GM12865 (cell line): ENCODE data around the gene KRTAP4-16.
"Not testable (repeated sequence)": the region's sequence is repeated elsewhere in the genome, so short reads cannot be mapped to it uniquely, and the experiment has no call there.

Source experiments
- DNase-seq: peaks from one replicate; pipeline ENCODE4 v3.0.0; 2010; ENCODE audit warnings: low read depth
- H3K4me3 ChIP-seq: 2 replicates; pipeline ENCODE4 v1.5.1; 2011; ENCODE audit warnings: mild to moderate bottlenecking, low read depth, low read length, control low read depth
- CTCF ChIP-seq: IDR thresholded peaks from 2 replicates; pipeline ENCODE4 v1.5.1; 2011; ENCODE audit warnings: low read length, control low read depth, low read depth, inconsistent platforms; ENCODE audit not compliant: insufficient read depth; ENCODE audit errors: missing control alignments

KRTAP4-16 gene

GRCh38 chr17:41144846-41145245, 42.8 kb upstream of the KRTAP4-16 start:
- DNase-seq, result no peak
- H3K4me3 ChIP-seq, result no peak overlapping the region
- TF ChIP-seq CTCF, result no peak

GRCh38 chr17:41141361-41141760, 39.4 kb upstream of the KRTAP4-16 start:
- DNase-seq, result no peak
- no peak overlapping the region for H3K4me3 ChIP-seq
- no peak for TF ChIP-seq CTCF

- no peak for TF ChIP-seq CTCF
- H3K4me3 ChIP-seq, result no peak within 1 kb of the TSS
- no peak for DNase-seq
Observed at GRCh38 chr17:41140360-41141131, 38.5 kb upstream of the KRTAP4-16 start, which contains the start of gene KRTAP4-6. TSS of gene KRTAP4-6 (minus strand) at chr17:41140544. CDS start at chr17:41140487, 57 bp downstream.

- H3K4me3 ChIP-seq, DNase-seq: not testable (repeated sequence)
Observed at GRCh38 chr17:41139865-41140264, 37.9 kb upstream of the KRTAP4-16 start.

GRCh38 chr17:41133880-41134735, 32.1 kb upstream of the KRTAP4-16 start:
- no peak for DNase-seq
- no peak overlapping the region for H3K4me3 ChIP-seq
- TF ChIP-seq CTCF, result no peak

- H3K4me3 ChIP-seq, result no peak overlapping the region
- DNase-seq, result no peak
- TF ChIP-seq CTCF, result no peak
Observed at GRCh38 chr17:41131979-41132378, 30.0 kb upstream of the KRTAP4-16 start.

GRCh38 chr17:41127371-41127770, 25.4 kb upstream of the KRTAP4-16 start:
- no peak for DNase-seq
- no peak overlapping the region for H3K4me3 ChIP-seq
- TF ChIP-seq CTCF, result no peak
